K562 (cell line): ENCODE measurements around the gene YIPF4.
"Not testable (repeated sequence)": the region's sequence is repeated elsewhere in the genome, so short reads cannot be mapped to it uniquely, and the experiment has no call there.

Source experiments
- FIP1L1 ChIP-seq: fragments of 200-400 bp; formaldehyde crosslinking; IDR thresholded peaks from 2 replicates; pipeline ENCODE4 v1.6.1; 2018; ENCODE audit warnings: mild to moderate bottlenecking, low read depth, low read length; ENCODE audit not compliant: poor library complexity, severe bottlenecking
- MTA1 ChIP-seq: fragments of 450-650 bp; IDR thresholded peaks from 2 replicates; pipeline ENCODE4 v1.6.1; 2017; ENCODE audit warnings: borderline replicate concordance
- MXI1 ChIP-seq: IDR thresholded peaks from 2 replicates; pipeline ENCODE4 v1.6.1; 2011; ENCODE audit warnings: low read depth, mild to moderate bottlenecking, improper control_type of control experiment, low read length
- ZNF79 ChIP-seq: fragments of 250-450 bp; sonication (Bioruptor Pico); IDR thresholded peaks from 2 replicates; pipeline ENCODE4 v1.4.0; 2020; ENCODE audit warnings: low read depth, mild to moderate bottlenecking, moderate library complexity
- TF ChIP-seq, protein P1 (sequence below): sonication (generic); formaldehyde crosslinking; IDR thresholded peaks from 2 replicates; pipeline ENCODE4 v1.5.0; 2020; ENCODE audit warnings: missing genetic modification reagents
- TF ChIP-seq, protein P2 (sequence below), 2 experiments: fragments of 450-650 bp in 1 of 2; sonication (generic) in 1 of 2; formaldehyde crosslinking; conservative IDR thresholded peaks; 2 replicates each; pipeline versions ENCODE4 v1.4.0 to v1.8.1; 2020 to 2022; ENCODE audit warnings: mild to moderate bottlenecking in 1 of 2, missing genetic modification reagents in 1 of 2
- TF ChIP-seq, protein P3 (sequence below): sonication (generic); formaldehyde crosslinking; IDR thresholded peaks from 2 replicates; pipeline ENCODE4 v1.8.1; 2023; ENCODE audit warnings: mild to moderate bottlenecking, missing genetic modification reagents, moderate library complexity

DNA sequence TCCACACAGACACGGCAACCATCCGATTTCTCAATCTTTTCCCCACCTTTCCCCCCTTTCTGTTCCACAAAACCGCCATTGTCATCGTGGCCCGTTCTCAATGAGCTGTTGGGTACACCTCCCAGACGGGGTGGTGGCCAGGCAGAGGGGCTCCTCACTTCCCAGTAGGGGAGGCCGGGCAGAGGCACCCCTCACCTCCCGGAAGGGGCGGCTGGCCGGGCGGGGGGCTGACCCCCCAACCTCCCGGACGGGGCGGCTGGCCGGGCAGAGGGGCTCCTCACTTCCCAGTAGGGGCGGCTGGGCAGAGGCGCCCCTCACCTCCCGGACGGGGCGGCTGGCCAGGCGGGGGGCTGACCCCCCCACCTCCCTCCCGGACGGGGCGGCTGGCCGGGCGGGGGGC is 15.8 kb downstream of the YIPF4 start:
- TF ChIP-seq, protein P1, sequence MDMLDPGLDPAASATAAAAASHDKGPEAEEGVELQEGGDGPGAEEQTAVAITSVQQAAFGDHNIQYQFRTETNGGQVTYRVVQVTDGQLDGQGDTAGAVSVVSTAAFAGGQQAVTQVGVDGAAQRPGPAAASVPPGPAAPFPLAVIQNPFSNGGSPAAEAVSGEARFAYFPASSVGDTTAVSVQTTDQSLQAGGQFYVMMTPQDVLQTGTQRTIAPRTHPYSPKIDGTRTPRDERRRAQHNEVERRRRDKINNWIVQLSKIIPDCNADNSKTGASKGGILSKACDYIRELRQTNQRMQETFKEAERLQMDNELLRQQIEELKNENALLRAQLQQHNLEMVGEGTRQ = not testable (repeated sequence)
- TF ChIP-seq ZNF79, FIP1L1, MTA1, MXI1: not testable (repeated sequence)
- TF ChIP-seq, protein P2, sequence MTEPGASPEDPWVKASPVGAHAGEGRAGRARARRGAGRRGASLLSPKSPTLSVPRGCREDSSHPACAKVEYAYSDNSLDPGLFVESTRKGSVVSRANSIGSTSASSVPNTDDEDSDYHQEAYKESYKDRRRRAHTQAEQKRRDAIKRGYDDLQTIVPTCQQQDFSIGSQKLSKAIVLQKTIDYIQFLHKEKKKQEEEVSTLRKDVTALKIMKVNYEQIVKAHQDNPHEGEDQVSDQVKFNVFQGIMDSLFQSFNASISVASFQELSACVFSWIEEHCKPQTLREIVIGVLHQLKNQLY (CRISPR knock-in tag; conservative IDR thresholded peaks at IDR 0.05) = not testable (repeated sequence)
- TF ChIP-seq, protein P3, sequence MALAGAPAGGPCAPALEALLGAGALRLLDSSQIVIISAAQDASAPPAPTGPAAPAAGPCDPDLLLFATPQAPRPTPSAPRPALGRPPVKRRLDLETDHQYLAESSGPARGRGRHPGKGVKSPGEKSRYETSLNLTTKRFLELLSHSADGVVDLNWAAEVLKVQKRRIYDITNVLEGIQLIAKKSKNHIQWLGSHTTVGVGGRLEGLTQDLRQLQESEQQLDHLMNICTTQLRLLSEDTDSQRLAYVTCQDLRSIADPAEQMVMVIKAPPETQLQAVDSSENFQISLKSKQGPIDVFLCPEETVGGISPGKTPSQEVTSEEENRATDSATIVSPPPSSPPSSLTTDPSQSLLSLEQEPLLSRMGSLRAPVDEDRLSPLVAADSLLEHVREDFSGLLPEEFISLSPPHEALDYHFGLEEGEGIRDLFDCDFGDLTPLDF (CRISPR knock-in tag) = not testable (repeated sequence)
